Mucosa of descending colon (tissue), 3 donors: Measurements from ENCODE around the gene AFTPH. TPM values are rescaled to one million over a fixed set of nuclear protein-coding genes. Genes with fewer than 3 reads are reported as not detected.
A peak's percentile ranks its signal among the peaks of the same experiment; 100 is the strongest.

Experiments used
- ATAC-seq: fragments of 200-7000 bp; cut with Tn5 transposase; one replicate; pipeline ENCODE4 v1.9.1; 2020; ENCODE audit warnings: mild to moderate bottlenecking, moderate library complexity
- DNase-seq, 3 donors: peaks; one replicate each; pipeline ENCODE4 v3.0.0-alpha.2; 2020
- H3K36me3 ChIP-seq: fragments of 200-600 bp; one replicate; pipeline ENCODE4 v1.8.0; 2021; ENCODE audit warnings: low read depth, mild to moderate bottlenecking
- H3K4me1 ChIP-seq: fragments of 200-600 bp; one replicate; pipeline ENCODE4 v1.8.0; 2021; ENCODE audit warnings: low read depth, mild to moderate bottlenecking
- H3K4me3 ChIP-seq: fragments of 200-600 bp; one replicate; pipeline ENCODE4 v1.8.0; 2021; ENCODE audit warnings: mild to moderate bottlenecking
- H3K9me3 ChIP-seq: fragments of 200-600 bp; one replicate; pipeline ENCODE4 v1.8.0; 2021; ENCODE audit warnings: mild to moderate bottlenecking
- CTCF ChIP-seq: fragments of 200-600 bp; IDR thresholded peaks from one replicate; pipeline ENCODE4 v1.8.0; 2022; ENCODE audit warnings: antibody characterized with exemption, mild to moderate bottlenecking
- intact Hi-C, 2 donors: fragments of 100-400 bp; cut with DNase I in 1 of 2; cut with micrococcal nuclease in 1 of 2; formaldehyde crosslinking; loops; one replicate each; pipeline versions ENCODE4 v1.11.0 to v1.11.1; 2022; cut with DNase I, micrococcal nuclease
- total RNA-seq, 3 donors: library from RNA; stranded (reverse); fragmentation: NEBNext Ultra II Directional in 2 of 3; extraction: Animal tissue kit (Norgen Biotek cat#: 25700) in 2 of 3; gene quantifications; one replicate each; pipeline versions ENCODE4 v1.2.1 to v1.2.4, GENCODE V29; 2021 to 2023
- donor health status: DM: no; HTN: no; CAD: no; lungs with moderate emphysema.
- donor health status: DM: no; HTN: no; CAD: no.
- donor health status: DM: no; HTN: yes; CAD: no.

The AFTPH gene
- total RNA-seq, 3 donors from 2014 or later, result 45.9 to 61.2 (median 50.4) TPM

GRCh38 chr2:64605991-64606478 is 81.9 kb downstream of the AFTPH start:
- intact Hi-C loops, result loop anchor here in 1 of 2 donors (10.0 kb wide), 1 partner anchor 259 kb away; no protein-coding TSS in a partner anchor
- TF ChIP-seq CTCF, result no peak
- Histone ChIP-seq H3K9me3 (no peaks in the 10 kb centered on the region), H3K4me3 (no peak overlapping the region), H3K4me1 (peaks cover 37% of the 10 kb centered on the region), H3K36me3 (no peaks in the 10 kb centered on the region)
- no peak for DNase-seq
- ATAC-seq, result no peak

- no peak for TF ChIP-seq CTCF
- Histone ChIP-seq H3K36me3 (no peaks in the 10 kb centered on the region), H3K9me3 (no peaks in the 10 kb centered on the region), H3K4me3 (no peak overlapping the region), H3K4me1 (peaks cover 30% of the 10 kb centered on the region)
- ATAC-seq, result peak; percentile 81
- DNase-seq, result peak; percentile 83 to 94 (median 87)
- intact Hi-C loops, result loop anchor here in 1 of 2 donors (10.0 kb wide), 1 partner anchor 258 kb away; no protein-coding TSS in a partner anchor
Observed at GRCh38 chr2:64606479-64607363, 82.6 kb downstream of the AFTPH start.

- no peak overlapping the region for H3K4me3 ChIP-seq
- TF ChIP-seq CTCF, result no peak
- H3K4me1 ChIP-seq, result peaks cover 29% of the 10 kb centered on the region
- intact Hi-C loops, result loop anchor here in 1 of 2 donors (10.0 kb wide), 1 partner anchor 257 kb away; no protein-coding TSS in a partner anchor
- peak; percentile 85 to 91 (median 87) for DNase-seq
- no peaks in the 10 kb centered on the region for H3K9me3 ChIP-seq
- peak; percentile 61 for ATAC-seq
- no peaks in the 10 kb centered on the region for H3K36me3 ChIP-seq
Observed at GRCh38 chr2:64607381-64608304, 83.5 kb downstream of the AFTPH start.

- TF ChIP-seq CTCF, result no peak
- Histone ChIP-seq H3K4me3 (no peak overlapping the region), H3K4me1 (peaks cover 29% of the 10 kb centered on the region), H3K9me3 (no peaks in the 10 kb centered on the region), H3K36me3 (no peaks in the 10 kb centered on the region)
- intact Hi-C loops, result loop anchor here in 1 of 2 donors (10.0 kb wide), 1 partner anchor 256 kb away; no protein-coding TSS in a partner anchor
- DNase-seq (peak in 2 of 3 donors; percentile 35 to 70), ATAC-seq (peak; percentile 3)
Observed at GRCh38 chr2:64608867-64609226, 84.7 kb downstream of the AFTPH start.
